ENCODE measurements around the gene WIPF3.
"Not testable (repeated sequence)": the region's sequence is repeated elsewhere in the genome, so short reads cannot be mapped to it uniquely, and the experiment has no call there.

Gene WIPF3

DNA sequence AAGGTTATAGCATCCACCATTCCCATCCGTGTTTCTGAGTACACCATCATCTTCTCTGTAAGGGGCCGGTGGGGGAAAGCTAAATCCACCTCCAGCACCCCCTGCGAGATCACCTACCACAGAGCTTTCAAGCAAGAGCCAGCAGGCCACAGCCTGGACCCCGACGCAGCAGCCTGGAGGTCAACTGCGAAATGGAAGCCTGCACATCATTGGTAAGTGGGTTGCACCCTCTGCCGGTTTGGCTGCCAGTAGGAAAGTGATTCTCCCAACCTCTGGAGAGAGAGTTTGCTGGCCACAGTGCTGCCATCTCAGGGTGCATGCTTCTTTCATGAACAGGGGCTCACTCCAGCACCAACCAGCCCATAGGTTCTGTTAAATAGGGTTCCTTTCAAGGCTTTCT lies 81.7 kb downstream of the WIPF3 start:
- H3K4me3 ChIP-seq (ENCODE audit: low read depth, low read length): no peak overlapping the region
- TF ChIP-seq, protein P1, sequence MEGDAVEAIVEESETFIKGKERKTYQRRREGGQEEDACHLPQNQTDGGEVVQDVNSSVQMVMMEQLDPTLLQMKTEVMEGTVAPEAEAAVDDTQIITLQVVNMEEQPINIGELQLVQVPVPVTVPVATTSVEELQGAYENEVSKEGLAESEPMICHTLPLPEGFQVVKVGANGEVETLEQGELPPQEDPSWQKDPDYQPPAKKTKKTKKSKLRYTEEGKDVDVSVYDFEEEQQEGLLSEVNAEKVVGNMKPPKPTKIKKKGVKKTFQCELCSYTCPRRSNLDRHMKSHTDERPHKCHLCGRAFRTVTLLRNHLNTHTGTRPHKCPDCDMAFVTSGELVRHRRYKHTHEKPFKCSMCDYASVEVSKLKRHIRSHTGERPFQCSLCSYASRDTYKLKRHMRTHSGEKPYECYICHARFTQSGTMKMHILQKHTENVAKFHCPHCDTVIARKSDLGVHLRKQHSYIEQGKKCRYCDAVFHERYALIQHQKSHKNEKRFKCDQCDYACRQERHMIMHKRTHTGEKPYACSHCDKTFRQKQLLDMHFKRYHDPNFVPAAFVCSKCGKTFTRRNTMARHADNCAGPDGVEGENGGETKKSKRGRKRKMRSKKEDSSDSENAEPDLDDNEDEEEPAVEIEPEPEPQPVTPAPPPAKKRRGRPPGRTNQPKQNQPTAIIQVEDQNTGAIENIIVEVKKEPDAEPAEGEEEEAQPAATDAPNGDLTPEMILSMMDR (IDR thresholded peaks at IDR 0.05; ENCODE audit: control insufficient read depth, extremely low read depth, insufficient read depth): no peak
- DNase-seq (ENCODE audit: low read depth): no peak

DNA sequence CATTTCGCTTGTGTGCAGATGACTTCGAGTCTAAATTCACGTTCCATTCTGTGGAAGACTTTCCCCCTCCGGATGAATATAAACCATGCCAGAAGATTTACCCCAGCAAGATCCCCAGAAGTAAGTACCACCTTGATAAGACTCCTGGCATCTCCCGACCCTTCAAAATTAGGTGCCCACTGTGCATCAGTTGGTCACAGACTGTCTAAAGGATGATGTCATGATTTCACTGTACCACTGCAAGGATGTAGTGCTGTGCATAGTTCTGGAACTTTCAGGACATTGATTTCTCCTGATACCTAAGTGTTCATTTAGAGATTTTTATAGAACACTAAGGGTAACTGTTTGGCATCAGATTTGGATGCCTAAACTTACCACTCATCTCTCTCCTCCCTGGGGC lies 83.0 kb downstream of the WIPF3 start:
- TF ChIP-seq, protein P1 (IDR thresholded peaks at IDR 0.05; ENCODE audit: control insufficient read depth, extremely low read depth, insufficient read depth): no peak
- no peak for DNase-seq (ENCODE audit: low read depth)
- no peak overlapping the region for H3K4me3 ChIP-seq (ENCODE audit: low read depth, low read length)

DNA sequence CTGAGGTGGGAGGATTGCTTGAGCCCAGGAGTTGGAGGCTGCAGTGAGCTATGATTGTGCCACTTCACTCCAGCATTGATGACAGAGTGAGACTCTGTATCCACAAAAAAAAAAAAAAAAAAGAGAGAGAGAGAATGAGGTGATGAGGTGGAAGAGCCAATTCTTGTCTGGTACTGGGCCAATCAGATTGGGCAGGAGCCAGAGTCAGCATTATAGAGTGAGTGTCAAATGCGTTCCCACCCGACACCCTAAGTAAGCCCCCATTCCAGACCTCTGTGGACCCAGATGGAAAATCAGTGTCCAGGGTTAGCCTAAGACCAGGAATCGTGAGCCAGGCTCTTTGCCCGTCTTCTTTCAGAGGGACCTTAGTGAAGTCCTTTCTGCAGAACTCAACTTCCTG lies 83.9 kb downstream of the WIPF3 start:
- DNase-seq (ENCODE audit: low read depth): no peak
- no peak overlapping the region for H3K4me3 ChIP-seq (ENCODE audit: low read depth, low read length)
- TF ChIP-seq, protein P1 (IDR thresholded peaks at IDR 0.05; ENCODE audit: control insufficient read depth, extremely low read depth, insufficient read depth): no peak

DNA sequence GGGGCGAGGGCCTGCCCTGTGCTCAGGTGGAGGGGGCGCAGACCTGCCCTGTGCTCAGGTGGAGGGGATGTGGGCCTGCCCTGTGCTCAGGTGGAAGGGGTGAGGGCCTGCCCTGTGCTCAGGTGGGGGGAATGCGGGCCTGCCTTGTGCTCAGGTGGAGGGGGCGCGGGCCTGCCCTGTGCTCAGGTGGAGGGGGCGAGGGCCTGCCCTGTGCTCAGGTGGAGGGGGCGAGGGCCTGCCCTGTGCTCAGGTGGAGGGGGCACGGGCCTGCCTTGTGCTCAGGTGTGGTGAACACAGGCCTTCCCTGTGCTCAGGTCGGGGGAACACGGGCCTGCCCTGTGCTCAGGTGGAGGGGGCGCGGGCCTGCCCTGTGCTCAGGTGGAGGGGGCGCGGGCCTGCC lies 84.5 kb downstream of the WIPF3 start:
- H3K4me3 ChIP-seq (ENCODE audit: low read depth, low read length); DNase-seq (ENCODE audit: low read depth): not testable (repeated sequence)

DNA sequence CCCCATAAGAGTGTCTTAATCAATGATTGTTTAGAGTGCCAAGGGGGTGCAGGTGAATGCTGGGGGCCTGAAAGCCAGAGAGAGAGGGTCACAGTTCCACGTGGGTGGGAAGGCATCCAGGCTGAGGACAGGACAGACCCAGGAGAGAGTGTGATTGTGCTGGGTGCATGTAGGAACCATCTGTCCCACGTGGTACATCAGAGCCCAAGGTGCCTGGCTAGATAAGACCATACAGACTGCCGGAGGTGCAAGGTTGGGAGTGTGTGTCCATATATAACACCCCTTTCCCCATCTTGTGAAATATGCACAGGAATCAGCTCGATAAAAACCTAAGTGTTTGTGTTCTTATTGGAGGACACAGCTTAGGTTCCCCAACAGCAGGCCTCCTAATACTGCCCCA lies 85.5 kb downstream of the WIPF3 start:
- no peak overlapping the region for H3K4me3 ChIP-seq (ENCODE audit: low read depth, low read length)
- no peak for DNase-seq (ENCODE audit: low read depth)
- TF ChIP-seq, protein P1 (IDR thresholded peaks at IDR 0.05; ENCODE audit: control insufficient read depth, extremely low read depth, insufficient read depth): no peak

DNA sequence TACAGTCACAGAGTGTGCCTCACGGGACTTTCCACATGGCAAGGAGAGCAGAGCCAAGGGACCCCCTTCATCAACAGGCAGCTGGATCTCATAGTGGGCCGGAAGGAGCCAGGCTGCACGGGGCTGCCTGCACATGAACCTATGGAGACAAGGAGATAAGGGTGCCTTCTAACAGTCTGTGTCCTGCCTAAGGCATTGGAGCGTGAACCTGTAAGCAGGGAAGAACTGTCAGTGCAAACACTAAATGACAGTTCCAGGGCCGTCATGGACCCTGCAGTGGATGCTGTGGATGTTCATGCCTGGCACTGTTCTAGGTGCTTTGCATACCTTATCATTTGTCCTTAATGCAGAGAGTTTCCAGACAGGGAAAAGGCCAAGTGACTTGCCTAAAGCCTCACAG lies 85.9 kb downstream of the WIPF3 start:
- no peak overlapping the region for H3K4me3 ChIP-seq (ENCODE audit: low read depth, low read length)
- DNase-seq (ENCODE audit: low read depth): no peak
- TF ChIP-seq, protein P1 (IDR thresholded peaks at IDR 0.05; ENCODE audit: control insufficient read depth, extremely low read depth, insufficient read depth): no peak

DNA sequence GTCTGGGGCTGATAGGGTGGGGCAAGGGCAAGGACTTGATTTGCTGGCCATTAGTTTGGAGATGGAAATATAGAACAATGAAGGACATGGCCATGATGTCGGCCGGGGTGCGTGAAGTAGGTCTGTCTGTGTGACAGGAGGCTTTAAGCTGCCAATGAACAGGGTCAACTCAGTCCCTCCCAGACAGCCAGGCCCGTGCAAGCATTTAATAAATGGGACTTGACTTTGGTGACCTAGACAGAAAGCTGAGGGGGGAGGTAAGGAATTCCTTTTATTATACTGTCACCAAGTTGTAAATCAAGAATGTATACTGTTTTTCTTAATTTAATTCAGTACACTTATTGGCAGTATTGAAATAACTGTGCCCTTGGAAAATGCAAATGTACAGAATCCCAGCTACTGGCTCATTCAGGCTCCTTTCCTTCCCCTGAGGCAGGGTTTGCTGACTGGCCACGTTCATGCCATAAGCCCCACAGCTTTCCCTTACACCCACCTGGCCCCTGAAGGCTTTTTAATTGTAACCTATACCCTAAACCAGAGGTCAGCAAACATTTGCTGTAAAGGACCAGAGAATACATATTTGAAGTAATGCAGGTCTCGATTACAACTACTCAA lies 87.2 kb downstream of the WIPF3 start:
- H3K4me3 ChIP-seq (ENCODE audit: low read depth, low read length): no peak overlapping the region
- no peak for DNase-seq (ENCODE audit: low read depth)
- TF ChIP-seq, protein P1 (IDR thresholded peaks at IDR 0.05; ENCODE audit: control insufficient read depth, extremely low read depth, insufficient read depth): no peak
